GM21526 (cell line): ENCODE results near the gene TBRG4.
"Not testable (repeated sequence)": the region's sequence is repeated elsewhere in the genome, so short reads cannot be mapped to it uniquely, and the experiment has no call there.

Experiments used
- ATAC-seq: cut with Tn5 transposase; IDR thresholded peaks from one replicate; pipeline ENCODE4 v1.9.1; 2021; ENCODE audit warnings: moderate library complexity; ENCODE audit not compliant: unreplicated experiment, low FRiP score

TBRG4 gene

GRCh38 chr7:45118889-45119331, 7.4 kb upstream of the TBRG4 start:
- ATAC-seq, result no peak

- no peak for ATAC-seq
Observed at GRCh38 chr7:45118292-45118691, 6.8 kb upstream of the TBRG4 start.

- no peak for ATAC-seq
Observed at GRCh38 chr7:45117582-45117981, 6.1 kb upstream of the TBRG4 start.

GRCh38 chr7:45116048-45116447, 4.6 kb upstream of the TBRG4 start:
- ATAC-seq, result no peak

GRCh38 chr7:45114926-45115325, 3.4 kb upstream of the TBRG4 start:
- no peak for ATAC-seq

- not testable (repeated sequence) for ATAC-seq
Observed at GRCh38 chr7:45114257-45114656, 2.8 kb upstream of the TBRG4 start.

- no peak for ATAC-seq
Observed at GRCh38 chr7:45112648-45113047, 1.2 kb upstream of the TBRG4 start.

GRCh38 chr7:45108863-45109262, 2.6 kb downstream of the TBRG4 start:
- ATAC-seq, result no peak

GRCh38 chr7:45107356-45107755, 4.1 kb downstream of the TBRG4 start:
- no peak for ATAC-seq

- ATAC-seq, result no peak
Observed at GRCh38 chr7:45106820-45107219, 4.7 kb downstream of the TBRG4 start.

GRCh38 chr7:45105588-45106188, 5.8 kb downstream of the TBRG4 start:
- ATAC-seq, result no peak

GRCh38 chr7:45104844-45105587, 6.5 kb downstream of the TBRG4 start:
- ATAC-seq, result no peak

GRCh38 chr7:45103958-45104843, 7.3 kb downstream of the TBRG4 start:
- no peak for ATAC-seq

GRCh38 chr7:45102785-45103712, 8.4 kb downstream of the TBRG4 start:
- no peak for ATAC-seq

GRCh38 chr7:45101748-45102147, 9.7 kb downstream of the TBRG4 start:
- no peak for ATAC-seq

- no peak for ATAC-seq
Observed at GRCh38 chr7:45100761-45101480, 10.6 kb downstream of the TBRG4 start.

GRCh38 chr7:45099891-45100760, 11.4 kb downstream of the TBRG4 start:
- no peak for ATAC-seq

GRCh38 chr7:45098983-45099839, 12.3 kb downstream of the TBRG4 start:
- ATAC-seq, result no peak
